Esophagus muscularis mucosa (tissue), 4 donors: Measurements from ENCODE around the gene SLC24A3.

ENCODE experiments used
- CTCF ChIP-seq, 3 experiments: fragments of 200-600 bp in 2 of 3; fragments of 450-650 bp in 1 of 3; sonication (generic) in 2 of 3; IDR thresholded peaks; one replicate each; pipeline ENCODE4 v1.5.1; 2017 to 2019; ENCODE audit warnings: antibody characterized with exemption in 3 of 3, mild to moderate bottlenecking in 2 of 3, moderate library complexity in 1 of 3
- EP300 ChIP-seq: sonication (generic); formaldehyde crosslinking; IDR thresholded peaks from one replicate; pipeline ENCODE4 v1.6.1; 2017; ENCODE audit warnings: antibody characterized with exemption
- POLR2A ChIP-seq: fragments of 450-650 bp; IDR thresholded peaks from one replicate; pipeline ENCODE4 v1.6.1; 2017; ENCODE audit warnings: antibody characterized with exemption, moderate library complexity, mild to moderate bottlenecking, low read depth
- POLR2AphosphoS5 ChIP-seq, 2 donors: sonication (generic); formaldehyde crosslinking; IDR thresholded peaks; one replicate each; pipeline ENCODE4 v1.6.1; 2017; ENCODE audit warnings: antibody characterized with exemption in 2 of 2

- TF ChIP-seq CTCF (IDR thresholded peaks at IDR 0.05) (no peak), POLR2A (no peak), POLR2AphosphoS5 (IDR thresholded peaks at IDR 0.05) (no peak), EP300 (no peak)
Observed at GRCh38 chr20:19301843-19302242, 89.4 kb downstream of the SLC24A3 start.
